ENCODE data around the gene PHLPP2.
"Not testable (repeated sequence)": the region's sequence is repeated elsewhere in the genome, so short reads cannot be mapped to it uniquely, and the experiment has no call there.

Gene PHLPP2

DNA sequence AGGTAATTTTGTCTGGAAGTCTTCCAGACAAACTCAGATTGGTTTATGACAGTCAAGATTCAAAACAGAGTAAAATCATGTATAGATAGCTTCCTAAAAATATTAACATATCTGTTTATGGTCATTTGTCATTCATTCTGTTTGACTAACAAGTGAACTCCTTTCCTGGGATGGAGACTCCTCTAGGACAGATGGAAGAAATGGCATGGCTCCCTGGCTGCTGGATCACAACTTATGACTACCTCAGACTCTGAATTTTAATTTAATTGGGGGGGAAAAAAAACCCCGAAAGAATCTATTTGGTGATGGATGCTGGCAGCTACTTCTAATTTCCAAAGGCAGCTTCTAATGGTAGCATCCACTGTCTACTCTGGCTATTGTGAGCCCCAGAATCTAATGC lies 34.6 kb downstream of the PHLPP2 start:
- TF ChIP-seq, protein P1, sequence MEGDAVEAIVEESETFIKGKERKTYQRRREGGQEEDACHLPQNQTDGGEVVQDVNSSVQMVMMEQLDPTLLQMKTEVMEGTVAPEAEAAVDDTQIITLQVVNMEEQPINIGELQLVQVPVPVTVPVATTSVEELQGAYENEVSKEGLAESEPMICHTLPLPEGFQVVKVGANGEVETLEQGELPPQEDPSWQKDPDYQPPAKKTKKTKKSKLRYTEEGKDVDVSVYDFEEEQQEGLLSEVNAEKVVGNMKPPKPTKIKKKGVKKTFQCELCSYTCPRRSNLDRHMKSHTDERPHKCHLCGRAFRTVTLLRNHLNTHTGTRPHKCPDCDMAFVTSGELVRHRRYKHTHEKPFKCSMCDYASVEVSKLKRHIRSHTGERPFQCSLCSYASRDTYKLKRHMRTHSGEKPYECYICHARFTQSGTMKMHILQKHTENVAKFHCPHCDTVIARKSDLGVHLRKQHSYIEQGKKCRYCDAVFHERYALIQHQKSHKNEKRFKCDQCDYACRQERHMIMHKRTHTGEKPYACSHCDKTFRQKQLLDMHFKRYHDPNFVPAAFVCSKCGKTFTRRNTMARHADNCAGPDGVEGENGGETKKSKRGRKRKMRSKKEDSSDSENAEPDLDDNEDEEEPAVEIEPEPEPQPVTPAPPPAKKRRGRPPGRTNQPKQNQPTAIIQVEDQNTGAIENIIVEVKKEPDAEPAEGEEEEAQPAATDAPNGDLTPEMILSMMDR (IDR thresholded peaks at IDR 0.05; ENCODE audit: borderline replicate concordance, extremely low read depth, low read length, poor library complexity, severe bottlenecking), result no peak
- no peak for TF ChIP-seq EZH2 (IDR thresholded peaks at IDR 0.05; ENCODE audit: borderline replicate concordance, low read depth, low read length, severe bottlenecking)
- no peaks in the 10 kb centered on the region for H3K9me3 ChIP-seq (ENCODE audit: insufficient read depth, low read length, severe bottlenecking)
- no peak overlapping the region for H2AFZ ChIP-seq (ENCODE audit: low read depth, low read length)
- no peak overlapping the region for H3K9ac ChIP-seq (ENCODE audit: low read depth, low read length)
- H3K4me1 ChIP-seq (ENCODE audit: insufficient read depth, low read length), result no peaks in the 10 kb centered on the region
- H3K4me3 ChIP-seq (ENCODE audit: low read depth in 1 of 2, low read length in 2 of 2), result no peak overlapping the region
- DNase-seq (no peak), ATAC-seq (ENCODE audit: insufficient read depth, low read depth) (no peak)
- H3K36me3 ChIP-seq (ENCODE audit: insufficient read depth, low read length), result peaks cover 20% of the 10 kb centered on the region; the same call in 1 of the 2 replicates
- H3K27ac ChIP-seq (ENCODE audit: low read length), result no peak overlapping the region
- no peaks in the 10 kb centered on the region for H3K79me2 ChIP-seq (ENCODE audit: insufficient read depth, low read length)
- no peaks in the 10 kb centered on the region for H3K27me3 ChIP-seq (ENCODE audit: insufficient read depth, low read length, poor library complexity)
- no peaks in the 10 kb centered on the region for H4K20me1 ChIP-seq (ENCODE audit: insufficient read depth, low read length)
- H3K4me2 ChIP-seq (ENCODE audit: insufficient read depth, low read length), result no peak overlapping the region

DNA sequence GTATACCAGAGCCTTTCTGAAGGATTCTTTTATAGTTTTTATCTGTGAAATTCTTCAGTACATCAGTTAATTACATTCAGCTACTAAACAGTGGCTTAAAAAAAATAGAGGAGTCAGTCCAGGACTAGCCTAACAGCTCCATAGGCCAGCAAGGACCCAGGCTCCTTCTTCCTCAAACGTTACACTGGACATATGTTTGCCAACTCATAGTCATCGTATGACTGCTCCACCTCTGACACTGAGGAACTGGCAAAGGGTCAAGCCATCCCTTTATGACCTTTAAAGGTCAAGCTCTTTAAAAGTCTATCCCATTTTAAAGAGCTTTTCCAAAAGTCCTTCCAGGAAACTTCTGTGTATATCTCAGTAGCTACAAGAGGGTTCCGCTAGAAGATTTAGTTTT lies 36.6 kb downstream of the PHLPP2 start:
- Histone ChIP-seq H3K9me3 (ENCODE audit: insufficient read depth, low read length, severe bottlenecking) (no peaks in the 10 kb centered on the region), H3K4me3 (ENCODE audit: low read depth in 1 of 2, low read length in 2 of 2) (no peak overlapping the region), H3K27me3 (ENCODE audit: insufficient read depth, low read length, poor library complexity) (no peaks in the 10 kb centered on the region), H3K79me2 (ENCODE audit: insufficient read depth, low read length) (no peaks in the 10 kb centered on the region), H2AFZ (ENCODE audit: low read depth, low read length) (no peak overlapping the region), H3K36me3 (ENCODE audit: insufficient read depth, low read length) (peaks cover 35% of the 10 kb centered on the region; the same call in 1 of the 2 replicates), H3K4me2 (ENCODE audit: insufficient read depth, low read length) (no peak overlapping the region), H3K27ac (ENCODE audit: low read length) (no peak overlapping the region), H4K20me1 (ENCODE audit: insufficient read depth, low read length) (no peaks in the 10 kb centered on the region), H3K4me1 (ENCODE audit: insufficient read depth, low read length) (no peaks in the 10 kb centered on the region), H3K9ac (ENCODE audit: low read depth, low read length) (no peak overlapping the region)
- ATAC-seq (ENCODE audit: insufficient read depth, low read depth), result no peak
- DNase-seq, result no peak
- TF ChIP-seq, protein P1 (IDR thresholded peaks at IDR 0.05; ENCODE audit: borderline replicate concordance, extremely low read depth, low read length, poor library complexity, severe bottlenecking), result no peak
- no peak for TF ChIP-seq EZH2 (IDR thresholded peaks at IDR 0.05; ENCODE audit: borderline replicate concordance, low read depth, low read length, severe bottlenecking)

DNA sequence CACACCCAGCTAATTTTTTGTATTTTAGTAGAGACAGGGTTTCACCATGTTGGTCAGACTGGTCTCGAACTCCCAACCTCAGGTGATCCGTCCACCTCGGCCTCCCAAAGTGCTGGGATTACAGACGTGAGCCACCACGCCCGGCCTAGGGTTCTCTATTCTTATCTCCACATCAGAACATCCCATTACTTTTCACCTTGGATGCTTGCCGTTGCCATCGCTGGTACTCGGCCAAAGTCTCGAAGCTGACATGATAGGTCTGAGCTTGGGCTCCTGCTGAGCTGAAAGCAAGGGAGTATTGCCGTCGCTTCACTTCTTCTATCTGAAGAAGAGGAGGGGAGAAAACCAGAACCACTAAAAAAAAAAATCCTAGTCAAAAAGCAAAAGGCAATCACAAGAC lies 40.2 kb downstream of the PHLPP2 start:
- H3K4me2 ChIP-seq (ENCODE audit: insufficient read depth, low read length); H3K4me3 ChIP-seq (ENCODE audit: low read depth in 1 of 2, low read length in 2 of 2); H2AFZ ChIP-seq (ENCODE audit: low read depth, low read length); H3K79me2 ChIP-seq (ENCODE audit: insufficient read depth, low read length); H3K9ac ChIP-seq (ENCODE audit: low read depth, low read length); H3K4me1 ChIP-seq (ENCODE audit: insufficient read depth, low read length); H4K20me1 ChIP-seq (ENCODE audit: insufficient read depth, low read length); H3K27me3 ChIP-seq (ENCODE audit: insufficient read depth, low read length, poor library complexity); H3K27ac ChIP-seq (ENCODE audit: low read length); ATAC-seq (ENCODE audit: insufficient read depth, low read depth); H3K9me3 ChIP-seq (ENCODE audit: insufficient read depth, low read length, severe bottlenecking); DNase-seq: not testable (repeated sequence)
- H3K36me3 ChIP-seq (ENCODE audit: insufficient read depth, low read length), result peaks cover 36% of the 10 kb centered on the region; the same call in 1 of the 2 replicates

DNA sequence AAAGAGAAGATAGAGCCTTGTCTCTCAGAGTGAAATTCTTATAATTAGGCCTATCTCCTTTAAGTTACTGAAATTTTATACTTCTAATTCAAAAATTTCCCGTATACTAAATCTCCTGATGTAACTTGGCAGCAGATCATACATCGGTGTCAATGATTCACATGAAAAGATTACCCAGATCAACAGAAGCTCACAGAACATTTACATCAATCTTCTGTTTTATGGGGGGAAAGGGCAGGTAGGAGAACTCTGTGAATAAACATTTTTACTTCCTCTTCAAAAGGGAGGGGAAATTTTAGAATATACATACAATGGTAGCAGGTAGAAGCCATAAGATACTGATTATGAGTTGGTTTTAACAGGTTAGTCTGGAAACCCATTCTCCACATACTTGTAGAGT lies 43.1 kb downstream of the PHLPP2 start:
- H2AFZ ChIP-seq (ENCODE audit: low read depth, low read length), result no peak overlapping the region
- H3K9ac ChIP-seq (ENCODE audit: low read depth, low read length), result no peak overlapping the region
- no peaks in the 10 kb centered on the region for H4K20me1 ChIP-seq (ENCODE audit: insufficient read depth, low read length)
- DNase-seq, result no peak
- H3K9me3 ChIP-seq (ENCODE audit: insufficient read depth, low read length, severe bottlenecking), result no peaks in the 10 kb centered on the region
- no peaks in the 10 kb centered on the region for H3K27me3 ChIP-seq (ENCODE audit: insufficient read depth, low read length, poor library complexity)
- no peak overlapping the region for H3K4me2 ChIP-seq (ENCODE audit: insufficient read depth, low read length)
- TF ChIP-seq, protein P1 (IDR thresholded peaks at IDR 0.05; ENCODE audit: borderline replicate concordance, extremely low read depth, low read length, poor library complexity, severe bottlenecking), result no peak
- TF ChIP-seq EZH2 (IDR thresholded peaks at IDR 0.05; ENCODE audit: borderline replicate concordance, low read depth, low read length, severe bottlenecking), result no peak
- H3K36me3 ChIP-seq (ENCODE audit: insufficient read depth, low read length), result peaks cover 27% of the 10 kb centered on the region; the same call in 1 of the 2 replicates
- no peak overlapping the region for H3K27ac ChIP-seq (ENCODE audit: low read length)
- no peaks in the 10 kb centered on the region for H3K79me2 ChIP-seq (ENCODE audit: insufficient read depth, low read length)
- H3K4me1 ChIP-seq (ENCODE audit: insufficient read depth, low read length), result no peaks in the 10 kb centered on the region
- H3K4me3 ChIP-seq (ENCODE audit: low read depth in 1 of 2, low read length in 2 of 2), result no peak overlapping the region
- ATAC-seq (ENCODE audit: insufficient read depth, low read depth), result no peak

All from DND-41 (cell line).